Tibial nerve (tissue), 4 donors: ENCODE measurements around the gene DIP2B.

Source experiments
- EP300 ChIP-seq, 2 donors: sonication (generic); formaldehyde crosslinking; IDR thresholded peaks; one replicate each; pipeline ENCODE4 v1.6.1; 2017; ENCODE audit warnings: antibody characterized with exemption in 2 of 2, mild to moderate bottlenecking in 1 of 2
- POLR2A ChIP-seq, 2 donors: fragments of 450-650 bp; IDR thresholded peaks; one replicate each; pipeline ENCODE4 v1.6.1; 2017; ENCODE audit warnings: antibody characterized with exemption in 2 of 2, mild to moderate bottlenecking in 2 of 2, moderate library complexity in 2 of 2
- TF ChIP-seq, protein P1 (sequence below), 5 experiments: fragments of 200-600 bp in 3 of 5; fragments of 450-650 bp in 2 of 5; sonication (generic) in 3 of 5; IDR thresholded peaks; one replicate each; pipeline ENCODE4 v1.5.1; 2016 to 2019; ENCODE audit warnings: antibody characterized with exemption in 5 of 5, mild to moderate bottlenecking in 3 of 5, moderate library complexity in 2 of 5

GRCh38 chr12:50639721-50640120, 134.9 kb downstream of the DIP2B start:
- TF ChIP-seq, protein P1, sequence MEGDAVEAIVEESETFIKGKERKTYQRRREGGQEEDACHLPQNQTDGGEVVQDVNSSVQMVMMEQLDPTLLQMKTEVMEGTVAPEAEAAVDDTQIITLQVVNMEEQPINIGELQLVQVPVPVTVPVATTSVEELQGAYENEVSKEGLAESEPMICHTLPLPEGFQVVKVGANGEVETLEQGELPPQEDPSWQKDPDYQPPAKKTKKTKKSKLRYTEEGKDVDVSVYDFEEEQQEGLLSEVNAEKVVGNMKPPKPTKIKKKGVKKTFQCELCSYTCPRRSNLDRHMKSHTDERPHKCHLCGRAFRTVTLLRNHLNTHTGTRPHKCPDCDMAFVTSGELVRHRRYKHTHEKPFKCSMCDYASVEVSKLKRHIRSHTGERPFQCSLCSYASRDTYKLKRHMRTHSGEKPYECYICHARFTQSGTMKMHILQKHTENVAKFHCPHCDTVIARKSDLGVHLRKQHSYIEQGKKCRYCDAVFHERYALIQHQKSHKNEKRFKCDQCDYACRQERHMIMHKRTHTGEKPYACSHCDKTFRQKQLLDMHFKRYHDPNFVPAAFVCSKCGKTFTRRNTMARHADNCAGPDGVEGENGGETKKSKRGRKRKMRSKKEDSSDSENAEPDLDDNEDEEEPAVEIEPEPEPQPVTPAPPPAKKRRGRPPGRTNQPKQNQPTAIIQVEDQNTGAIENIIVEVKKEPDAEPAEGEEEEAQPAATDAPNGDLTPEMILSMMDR (IDR thresholded peaks at IDR 0.05) = no peak
- TF ChIP-seq POLR2A (IDR thresholded peaks at IDR 0.05) (no peak), EP300 (IDR thresholded peaks at IDR 0.05) (no peak)
